ENCODE measurements around the gene TTC38.

DNA sequence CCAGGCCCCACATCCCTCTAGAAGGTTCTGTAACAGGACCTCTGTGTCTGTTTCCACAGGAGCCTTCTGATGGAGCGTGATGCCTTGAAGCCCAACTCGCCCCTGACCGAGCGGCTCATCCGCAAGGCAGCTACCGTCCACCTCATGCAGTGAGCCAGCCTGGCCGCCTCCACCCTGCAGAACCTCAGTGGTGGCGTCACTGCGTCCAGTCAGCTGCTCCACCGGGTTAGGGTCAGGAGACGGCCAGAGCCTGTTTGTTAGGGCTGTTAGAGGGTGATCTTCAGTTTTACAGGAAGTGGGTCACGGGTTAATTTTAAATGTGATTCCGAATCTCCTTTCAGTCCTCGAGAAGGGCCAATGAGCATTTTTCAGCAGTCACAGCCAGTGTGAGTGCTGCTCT is 24.9 kb downstream of the TTC38 start:
- TF ChIP-seq EZH2 (IDR thresholded peaks at IDR 0.05; ENCODE audit: insufficient read depth, poor library complexity, severe bottlenecking) (no peak), EZH2phosphoT487 (IDR thresholded peaks at IDR 0.05; ENCODE audit: insufficient read depth, low read depth) (no peak)
